GM18873 (cell line): Measurements from ENCODE around the gene BEX2.
"Not testable (repeated sequence)": the region's sequence is repeated elsewhere in the genome, so short reads cannot be mapped to it uniquely, and the experiment has no call there.

ENCODE experiments used
- ATAC-seq: cut with Tn5 transposase; IDR thresholded peaks from one replicate; pipeline ENCODE4 v1.9.1; 2021; ENCODE audit warnings: mild to moderate bottlenecking, moderate library complexity, moderate number of reproducible peaks; ENCODE audit not compliant: unreplicated experiment, low FRiP score

BEX2 gene

DNA sequence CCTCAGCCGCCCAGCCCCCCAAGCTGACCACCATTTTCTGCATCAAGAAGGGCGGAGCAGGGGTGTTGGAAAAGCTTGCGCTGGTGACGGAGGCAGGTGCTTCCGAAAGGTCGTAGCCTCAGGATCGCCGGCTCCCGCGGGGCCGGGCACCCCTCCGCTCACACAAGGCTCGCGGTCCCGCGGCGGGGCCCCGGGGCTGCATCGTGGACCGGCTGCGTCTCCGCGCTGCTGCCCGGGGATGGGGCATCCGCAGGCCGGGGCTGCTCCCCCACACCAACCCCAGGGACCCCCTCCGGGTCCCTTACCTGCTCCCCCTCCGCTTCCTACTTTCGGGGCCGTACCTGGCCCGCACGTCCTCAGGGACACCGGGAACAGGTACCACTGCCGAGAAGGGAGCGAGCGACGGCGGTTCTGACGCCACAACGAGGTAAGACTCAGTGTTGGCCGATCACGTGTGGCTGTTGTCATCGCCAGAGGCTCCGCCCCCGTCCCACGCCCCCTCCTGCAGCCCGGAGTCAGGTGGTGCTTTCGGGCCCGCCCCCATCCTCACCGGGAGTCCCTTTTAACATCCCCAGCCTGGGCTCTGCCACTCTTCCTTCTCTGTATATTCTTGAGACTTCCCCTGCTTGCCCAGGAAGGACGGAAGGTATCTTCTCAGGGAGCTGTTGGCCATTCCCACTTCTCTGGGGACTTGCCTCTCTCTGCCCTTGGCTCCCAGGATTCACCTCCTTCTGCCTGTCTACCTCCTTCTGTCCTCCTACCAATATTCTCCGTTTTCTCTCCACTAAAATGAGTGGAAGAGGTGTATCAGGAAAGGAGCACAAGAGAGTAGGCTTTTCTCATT lies at the start of gene BEX2:
Gene BEX2, minus strand, starts transcription at position 436 of the 844 bp plus-strand sequence. CDS start 1,014 bp downstream, outside the sequence.
- ATAC-seq = peak; percentile 75

DNA sequence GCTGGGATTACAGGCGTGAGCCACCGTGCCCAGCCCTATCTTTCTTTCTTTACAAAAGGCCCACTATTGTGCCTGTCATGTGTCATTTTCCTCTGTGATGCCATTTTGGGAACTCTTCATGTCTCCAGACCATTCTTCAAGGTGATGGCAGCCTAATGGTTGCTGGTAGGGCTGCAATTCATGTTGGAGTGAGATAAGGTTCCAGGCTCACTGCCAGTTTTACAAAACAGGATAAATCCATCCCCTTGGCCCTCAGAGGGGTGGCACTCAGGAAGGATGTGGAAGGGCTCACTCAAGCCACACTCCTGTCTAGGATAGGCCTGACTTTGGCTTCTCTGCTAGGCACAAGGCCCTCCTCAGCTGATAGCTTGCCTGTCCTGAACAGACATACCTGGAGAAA lies 49.3 kb upstream of the BEX2 start:
- ATAC-seq = no peak

DNA sequence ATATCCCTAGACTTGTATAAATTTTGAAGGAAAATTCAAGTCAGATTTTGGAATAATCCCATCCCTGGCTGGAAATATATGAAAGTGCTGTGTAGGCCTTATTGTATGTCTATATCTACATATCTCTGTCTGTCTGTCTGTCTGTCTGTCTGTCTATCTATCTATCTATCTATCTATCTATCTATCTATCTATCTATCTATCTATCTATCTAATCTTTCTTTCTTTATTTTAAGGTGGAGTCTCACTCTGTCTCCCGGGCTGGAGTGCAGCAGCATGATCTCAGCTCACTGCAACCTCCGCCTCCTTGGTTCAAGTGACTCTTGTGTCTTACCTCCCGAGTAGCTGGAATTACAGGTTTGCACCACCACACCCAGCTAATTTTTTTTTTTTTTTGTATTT lies 48.8 kb upstream of the BEX2 start:
- not testable (repeated sequence) for ATAC-seq

DNA sequence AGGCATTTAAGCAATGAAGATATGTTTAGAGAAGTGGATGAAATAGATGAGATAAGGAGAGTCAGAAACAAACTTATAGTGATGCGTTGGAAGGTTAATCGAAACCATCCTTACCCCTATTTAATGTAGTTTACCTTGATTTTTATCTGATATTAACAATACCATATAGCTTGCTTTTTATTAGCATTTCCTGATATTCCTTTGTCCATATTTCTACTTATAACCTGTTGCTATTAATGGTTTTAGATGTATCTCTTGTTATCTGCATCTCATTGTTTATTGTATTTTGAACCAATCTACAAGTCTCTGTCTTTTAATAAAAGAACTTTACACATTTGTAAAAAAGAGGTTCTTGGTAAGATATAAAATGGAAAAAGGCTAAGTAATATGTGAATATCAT lies 47.1 kb upstream of the BEX2 start:
- ATAC-seq = no peak

DNA sequence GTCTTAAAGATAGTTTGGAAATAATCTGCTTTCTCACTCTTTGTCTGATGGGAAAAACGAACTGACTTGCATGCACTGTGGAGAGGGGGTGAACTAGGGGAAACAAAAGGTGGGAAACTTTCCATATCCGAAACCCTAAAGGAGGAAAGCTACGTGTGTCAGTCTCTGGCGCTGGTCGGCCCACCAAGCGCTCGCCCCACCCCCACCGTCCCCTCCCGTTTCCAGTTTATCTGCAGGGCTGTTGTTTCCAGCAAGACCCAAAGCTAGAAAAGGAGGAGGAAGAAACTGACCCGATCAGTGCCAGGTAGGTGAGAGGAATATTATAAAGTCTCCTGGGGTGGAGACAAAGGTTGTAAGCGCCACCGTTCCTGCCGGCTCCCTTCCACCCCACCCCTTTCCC lies 46.1 kb upstream of the BEX2 start:
- ATAC-seq = no peak

DNA sequence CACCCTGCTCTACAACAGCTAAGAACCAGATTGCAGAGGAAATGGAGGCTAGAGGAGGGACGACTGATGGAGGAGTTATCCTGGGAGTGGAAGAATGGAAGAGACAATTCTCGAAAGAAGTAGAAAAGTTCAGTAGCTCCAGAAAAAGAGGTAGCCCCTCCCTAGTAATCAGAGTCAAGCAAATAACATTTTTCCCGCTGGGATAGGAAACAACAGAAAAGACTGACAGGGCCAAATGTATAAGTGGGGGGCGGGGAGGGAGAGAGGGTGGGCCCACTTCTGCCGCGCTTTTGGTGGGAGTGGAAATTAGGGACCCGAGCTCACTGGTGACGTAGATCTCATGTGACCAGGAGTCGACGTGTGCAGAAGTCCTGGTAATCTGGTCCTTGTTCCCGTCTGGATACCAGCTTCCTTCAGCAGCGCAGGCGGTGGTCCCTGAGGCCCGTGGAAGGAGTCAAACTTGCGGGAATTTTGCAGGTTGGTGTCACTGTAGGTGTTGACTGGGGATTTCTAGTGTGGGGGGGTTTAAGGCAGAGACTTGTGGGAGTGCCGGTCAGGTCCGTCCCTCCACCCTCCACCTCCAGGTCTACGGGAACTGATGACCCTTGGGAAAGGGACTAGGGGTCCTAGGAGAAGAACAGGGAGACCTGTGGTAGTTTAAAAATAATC lies 45.5 kb upstream of the BEX2 start, which contains the start of gene TCEAL9:
Gene TCEAL9, plus strand, starts transcription at position 377 of the 669 bp plus-strand sequence. CDS start 1,179 bp downstream, outside the sequence.
- ATAC-seq = no peak

DNA sequence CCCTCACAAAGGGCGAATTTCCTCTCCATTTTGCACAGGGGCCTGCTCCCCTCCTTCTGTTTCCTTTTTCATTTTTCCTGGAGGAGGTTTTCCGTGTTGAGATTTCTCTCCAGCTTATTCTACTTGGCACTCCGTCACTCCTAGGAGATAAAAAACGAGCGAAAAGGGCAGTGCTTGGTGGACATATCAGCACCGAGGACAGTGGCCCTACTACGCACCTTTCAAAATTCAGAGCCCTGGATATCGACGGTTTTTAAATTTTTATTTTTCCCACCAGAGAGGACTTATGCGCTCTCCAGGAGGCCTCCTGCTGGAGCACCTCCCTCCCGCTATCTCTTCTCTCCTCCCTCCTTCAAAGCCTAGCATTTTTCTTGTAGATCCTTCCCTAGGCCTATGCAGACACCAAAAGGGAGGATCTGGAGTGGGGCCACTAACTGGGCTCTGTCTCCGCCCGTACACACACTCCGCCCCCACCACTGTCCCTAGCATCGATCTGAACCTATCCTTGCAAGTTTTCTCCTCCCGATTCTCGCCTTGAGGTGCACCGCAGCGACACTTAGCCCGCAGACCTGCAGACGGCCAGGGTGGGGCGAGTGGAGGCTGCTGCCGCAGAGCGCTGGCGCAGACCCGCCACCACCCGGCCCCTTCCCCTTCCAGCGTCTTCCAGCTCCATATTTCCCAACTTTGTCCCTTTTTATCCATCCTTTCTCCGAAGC lies 37.0 kb upstream of the BEX2 start:
- no peak for ATAC-seq

DNA sequence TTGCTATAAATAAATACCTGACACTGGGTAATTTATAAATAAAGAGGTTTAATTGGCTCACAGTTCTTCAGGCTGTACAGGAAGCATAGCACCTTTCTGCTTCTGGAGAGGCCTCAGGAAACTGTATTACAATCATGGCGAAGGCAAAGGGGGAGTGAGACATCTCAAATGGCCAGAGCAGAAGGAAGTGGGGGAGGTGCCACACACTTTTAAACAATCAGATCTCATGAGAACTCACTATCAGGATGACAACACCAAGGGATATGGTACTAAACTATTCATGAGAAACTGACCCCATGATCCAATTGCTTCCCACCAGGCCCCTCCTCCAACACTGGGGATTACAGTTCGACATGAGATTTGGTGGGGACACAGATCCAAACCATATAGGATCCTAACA lies 33.8 kb upstream of the BEX2 start:
- ATAC-seq = no peak

DNA sequence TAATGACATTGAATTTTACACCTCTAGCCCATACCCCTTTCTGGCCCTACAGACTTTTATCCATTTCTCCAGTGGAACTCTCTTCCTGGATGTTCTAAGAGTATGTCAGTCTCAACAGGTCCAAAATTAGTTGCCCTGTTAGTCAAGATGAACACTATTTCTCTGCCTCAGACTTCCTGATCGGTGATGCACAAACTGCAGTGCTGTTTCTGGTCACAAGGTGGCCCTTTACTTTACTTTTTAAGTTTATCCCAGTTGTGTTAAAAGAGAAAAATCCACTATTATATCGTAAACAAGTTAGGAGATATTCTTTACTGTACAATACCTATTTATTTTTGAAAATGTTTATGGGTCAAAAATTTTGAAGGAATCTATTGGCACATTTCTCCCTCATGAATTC lies 32.3 kb upstream of the BEX2 start:
- no peak for ATAC-seq

DNA sequence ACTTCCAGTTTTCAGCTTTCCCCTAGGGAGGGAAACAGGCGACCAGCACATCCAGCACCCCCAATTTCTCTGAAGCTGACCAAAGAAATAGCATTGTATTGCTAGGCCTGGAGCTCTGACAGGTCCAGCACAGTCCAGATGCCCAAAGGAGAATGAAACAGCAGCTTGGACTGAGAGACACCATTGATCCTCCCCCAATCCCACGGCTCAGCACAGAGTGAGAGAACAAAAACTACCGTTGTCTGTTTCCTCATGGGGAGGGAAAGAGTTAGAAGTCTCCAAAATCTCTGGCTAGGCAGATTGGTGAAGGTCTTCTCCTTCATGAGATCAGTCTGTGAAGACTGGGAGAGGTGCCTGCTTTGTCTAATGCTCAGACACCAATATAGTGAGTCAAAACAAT lies 27.9 kb upstream of the BEX2 start:
- ATAC-seq = no peak

DNA sequence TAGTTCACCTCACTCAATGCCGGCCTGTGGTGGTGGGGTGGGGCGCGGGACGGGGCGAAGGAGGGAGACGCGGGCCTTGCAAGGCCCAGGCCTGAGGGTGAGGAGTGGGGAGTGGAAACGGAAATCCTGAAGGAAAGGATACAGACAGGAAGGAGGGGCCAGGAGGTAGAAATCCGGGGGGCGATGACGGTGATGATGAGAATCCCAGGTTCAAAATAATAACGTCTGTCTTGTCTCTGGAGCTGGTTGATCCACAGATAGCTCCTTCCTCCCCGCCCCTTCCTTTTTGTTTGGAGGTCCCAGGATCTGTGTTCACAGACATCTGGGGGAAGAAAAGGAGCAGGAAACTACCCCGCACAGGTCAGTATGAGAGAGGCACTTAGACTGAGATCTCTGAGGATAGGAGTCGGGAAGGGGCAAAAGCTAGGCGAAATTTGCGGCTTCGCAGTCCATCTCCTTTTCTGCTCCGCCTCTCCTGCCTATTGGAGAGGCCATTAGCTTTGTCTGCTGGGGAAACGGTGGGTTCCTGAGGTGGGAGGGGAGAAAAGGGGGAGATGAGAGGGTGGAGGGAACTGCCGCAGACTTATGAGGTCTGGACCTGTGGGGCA lies 20.0 kb upstream of the BEX2 start:
- ATAC-seq = no peak

DNA sequence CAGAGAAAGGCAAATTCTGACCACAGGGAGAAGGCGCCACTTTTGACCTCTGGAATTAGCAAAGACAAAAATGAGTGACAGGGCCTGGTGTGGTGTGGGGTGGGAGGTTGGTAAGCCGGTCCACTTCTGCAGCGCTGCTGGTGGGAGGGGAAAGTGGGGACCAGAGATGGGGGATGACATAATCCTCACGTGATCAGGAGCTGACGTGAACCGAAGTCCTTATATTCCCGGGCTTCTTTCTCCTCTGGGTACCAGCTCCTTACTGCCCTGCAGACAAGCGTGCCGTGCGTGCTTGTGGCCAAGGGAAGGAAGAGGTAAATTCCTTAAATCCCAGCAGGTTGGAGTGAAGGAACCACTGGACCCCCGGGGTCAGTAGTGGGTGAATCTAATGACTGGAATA lies 19.2 kb upstream of the BEX2 start, which contains the start of gene TCEAL7:
Gene TCEAL7, plus strand, starts transcription at position 249 of the 400 bp plus-strand sequence. CDS start 1,165 bp downstream, outside the sequence.
- ATAC-seq = no peak

DNA sequence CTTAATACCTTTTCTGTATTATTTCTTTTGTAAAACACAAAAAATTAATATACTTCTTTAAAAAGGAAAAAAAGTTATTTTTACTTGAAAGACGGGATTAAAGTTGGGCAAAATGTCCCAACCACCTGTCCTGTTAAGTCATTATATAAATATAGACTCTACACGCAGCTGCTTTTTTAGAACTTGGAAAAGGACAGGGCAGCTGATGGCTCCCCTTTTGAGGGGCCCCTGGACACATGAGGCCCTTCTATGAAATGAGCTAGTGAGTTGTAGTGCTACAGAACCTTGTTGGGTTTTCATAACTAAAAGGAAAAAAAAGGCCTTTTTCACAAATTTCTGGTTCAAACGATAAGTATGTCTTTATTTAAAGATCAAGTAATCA lies 600 bp upstream of the BEX2 start:
- ATAC-seq = no peak

DNA sequence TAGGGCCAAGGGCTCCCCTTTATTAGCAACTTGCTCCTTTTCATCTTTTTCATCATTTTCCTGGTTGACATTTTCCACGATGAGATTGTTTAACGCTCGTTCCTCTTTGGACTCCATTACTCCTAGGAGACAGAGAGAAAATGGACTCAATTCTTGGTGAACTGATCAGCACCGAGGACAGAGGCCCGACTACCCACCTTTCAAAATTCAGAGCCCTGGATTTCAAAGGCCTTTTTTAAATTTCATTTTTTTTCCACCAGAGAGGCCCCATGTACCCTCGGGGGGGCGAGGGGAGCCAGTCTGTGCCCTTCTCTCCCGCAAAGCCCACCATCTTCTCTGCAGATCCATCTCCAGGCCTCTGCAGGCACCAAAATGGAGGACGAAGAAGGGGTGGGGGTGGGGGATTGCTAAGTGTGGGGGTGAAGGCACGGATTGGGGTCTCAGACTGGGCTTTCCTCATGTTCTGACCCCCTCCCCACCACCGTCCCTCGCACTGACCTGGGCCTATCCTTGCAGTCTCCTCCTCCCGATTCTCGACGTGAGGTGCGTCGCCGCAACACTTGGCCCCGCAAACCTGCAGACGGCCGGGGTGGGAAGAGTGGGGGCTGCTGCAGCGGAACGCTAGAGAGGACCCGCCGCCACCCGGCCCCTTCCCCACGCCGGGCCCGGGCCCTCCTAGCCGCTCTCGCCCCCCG lies 783 bp downstream of the BEX2 start:
- ATAC-seq = no peak

DNA sequence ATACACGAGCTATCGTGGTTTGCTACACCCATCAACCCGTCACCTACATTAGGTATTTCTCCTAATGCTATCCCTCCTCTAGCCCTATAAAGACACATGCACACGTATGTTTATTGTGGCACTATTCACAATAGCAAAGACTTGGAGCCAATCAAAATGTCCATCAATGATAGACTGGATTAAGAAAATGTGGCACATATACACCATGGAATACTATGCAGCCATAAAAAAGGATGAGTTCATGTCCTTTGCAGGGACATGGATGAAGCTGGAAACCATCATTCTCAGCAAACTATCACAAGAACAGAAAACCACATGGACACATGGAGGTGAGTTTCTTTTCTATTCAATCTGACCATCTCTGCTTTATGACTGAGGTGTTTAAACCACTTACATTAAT lies 5.1 kb downstream of the BEX2 start:
- ATAC-seq = not testable (repeated sequence)

DNA sequence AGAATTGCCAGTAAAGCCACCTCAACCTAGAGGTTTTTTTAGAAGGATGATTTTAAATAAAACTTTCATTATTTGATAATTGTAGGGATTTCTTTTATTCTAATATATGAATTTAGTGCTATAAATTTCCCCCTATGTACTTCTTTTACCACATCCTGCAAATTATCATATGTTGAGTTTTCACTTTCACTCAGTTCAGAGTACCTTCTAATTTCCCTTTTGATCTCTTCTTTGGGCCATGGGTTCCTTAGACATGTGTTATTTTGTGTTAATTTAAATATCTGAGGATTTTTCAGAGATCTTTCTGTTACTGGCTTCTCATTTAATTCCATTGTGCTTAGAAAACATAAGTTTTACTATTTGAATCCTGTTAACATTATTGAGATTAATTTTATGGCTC lies 6.1 kb downstream of the BEX2 start:
- no peak for ATAC-seq

DNA sequence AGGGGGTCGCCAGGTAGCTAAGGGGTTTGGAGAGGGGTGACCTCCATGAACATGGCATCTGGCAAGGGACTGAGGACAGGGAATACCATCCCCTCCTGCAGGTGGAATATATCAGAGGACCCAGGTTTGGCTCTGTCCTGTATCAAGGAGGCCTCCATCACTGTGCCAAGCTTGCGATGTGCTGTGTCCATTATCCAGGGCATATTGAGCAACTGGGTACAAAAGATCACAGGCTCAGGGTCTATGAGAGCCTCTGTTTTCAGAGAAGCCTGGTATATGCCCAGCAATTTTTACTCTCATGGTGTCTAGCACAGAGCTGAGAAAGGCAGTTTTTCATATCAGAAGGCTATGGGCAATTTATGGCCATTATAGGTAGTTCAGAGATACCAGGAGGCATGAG lies 17.7 kb downstream of the BEX2 start:
- no peak for ATAC-seq

DNA sequence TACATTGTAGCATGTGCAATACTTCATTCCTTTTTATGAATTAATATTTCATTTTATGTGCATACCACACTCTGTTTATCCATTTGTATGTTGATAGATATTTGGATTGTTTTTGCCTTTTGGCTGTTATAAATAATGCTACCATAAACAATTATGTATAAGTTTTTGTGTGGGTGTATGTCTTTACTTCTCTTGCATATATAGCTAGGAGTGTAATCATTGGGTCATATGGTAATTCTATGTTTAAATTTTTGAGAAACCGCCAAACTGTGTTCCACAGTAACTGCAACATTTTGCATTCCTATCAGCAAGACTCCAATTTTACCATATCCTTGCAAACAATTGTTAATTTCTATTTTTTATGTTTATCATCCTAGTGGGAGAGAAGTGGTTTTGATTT lies 31.2 kb downstream of the BEX2 start:
- ATAC-seq = no peak

DNA sequence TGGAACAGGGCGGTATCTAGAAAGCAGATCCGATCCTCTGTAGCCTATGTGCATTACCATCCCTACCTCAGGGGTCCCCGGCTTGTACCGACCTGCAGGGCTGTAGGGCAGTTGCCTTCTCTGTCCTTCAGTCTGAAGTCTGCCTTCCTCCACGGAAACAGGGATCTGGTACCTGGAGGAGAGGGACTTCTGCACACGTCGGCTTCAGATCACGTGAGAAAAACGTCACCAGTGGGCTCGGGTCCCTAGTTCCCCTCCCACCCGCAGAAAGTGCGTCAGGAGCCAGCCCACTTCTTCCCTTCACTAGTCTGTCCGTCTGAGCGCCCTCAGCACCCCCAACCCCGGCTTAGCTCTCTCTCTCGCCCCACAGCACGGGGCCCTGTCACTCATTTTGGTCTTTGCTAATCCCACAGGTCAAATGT lies 34.2 kb downstream of the BEX2 start, which contains the start of gene TCEAL5:
Gene TCEAL5, minus strand, starts transcription at position 170 of the 422 bp plus-strand sequence. CDS start 2,187 bp downstream, outside the sequence.
- ATAC-seq = no peak
